Aortic smooth muscle cell (primary cell): ENCODE data around the gene CYB561A3. TPM values are rescaled to one million over a fixed set of nuclear protein-coding genes. Genes with fewer than 3 reads are reported as not detected.

ENCODE experiments used
- total RNA-seq: library from RNA; depleted of rRNA; stranded (reverse); fragments of >200 nt; gene quantifications from 2 replicates; pipeline ENCODE4 v1.2.3, GENCODE V29; 2014

CYB561A3 gene, protein sequence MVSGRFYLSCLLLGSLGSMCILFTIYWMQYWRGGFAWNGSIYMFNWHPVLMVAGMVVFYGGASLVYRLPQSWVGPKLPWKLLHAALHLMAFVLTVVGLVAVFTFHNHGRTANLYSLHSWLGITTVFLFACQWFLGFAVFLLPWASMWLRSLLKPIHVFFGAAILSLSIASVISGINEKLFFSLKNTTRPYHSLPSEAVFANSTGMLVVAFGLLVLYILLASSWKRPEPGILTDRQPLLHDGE
- total RNA-seq, result 35.1 and 45.0 TPM in 2 replicates

DNA sequence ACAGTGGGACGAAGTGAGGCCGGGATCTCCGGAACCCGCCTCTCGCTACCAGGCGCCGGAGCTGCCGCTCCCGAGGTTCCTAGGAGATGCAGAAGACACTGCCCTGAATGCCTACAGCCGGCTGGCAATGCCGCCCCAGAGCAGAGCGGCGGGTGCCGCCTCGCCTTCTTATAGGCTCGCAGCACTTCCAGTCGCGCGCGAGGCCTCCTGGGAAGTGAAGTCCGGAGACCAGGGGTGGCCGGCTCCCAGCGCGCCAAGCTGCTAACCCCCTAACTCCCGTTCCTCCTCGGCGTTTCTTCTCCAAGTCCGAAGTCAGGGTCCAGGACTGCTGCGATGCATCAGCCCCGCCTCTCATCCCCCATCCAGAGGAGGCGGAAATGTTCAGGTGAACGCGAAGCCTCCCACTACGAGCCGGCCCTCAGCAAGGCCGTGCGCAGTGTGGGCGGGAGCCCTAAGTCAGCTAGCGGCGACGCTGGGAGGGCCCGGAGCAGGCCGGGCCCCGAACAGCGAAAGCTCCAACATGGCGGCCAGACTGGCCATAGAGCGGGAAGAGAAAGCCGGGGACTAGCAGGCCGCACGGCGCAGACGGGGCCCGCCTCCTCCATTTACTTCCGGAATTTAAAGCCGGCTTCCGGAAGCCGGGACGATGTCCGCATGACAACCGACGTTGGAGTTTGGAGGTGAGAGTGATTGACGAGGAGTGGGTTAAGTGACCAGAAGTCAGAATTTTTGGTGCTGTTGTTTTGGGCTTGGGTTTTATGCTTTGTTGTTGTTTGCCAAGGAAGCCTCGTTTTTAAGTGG is at the start of gene CYB561A3, which contains the start of gene TMEM138:
CYB561A3 (minus strand) TSS at position 142 of the 801 bp plus-strand sequence. CDS start 5,169 bp downstream, outside the sequence.
TMEM138 (plus strand) TSS at position 634 of the 801 bp plus-strand sequence. CDS start 2,017 bp downstream, outside the sequence.

DNA sequence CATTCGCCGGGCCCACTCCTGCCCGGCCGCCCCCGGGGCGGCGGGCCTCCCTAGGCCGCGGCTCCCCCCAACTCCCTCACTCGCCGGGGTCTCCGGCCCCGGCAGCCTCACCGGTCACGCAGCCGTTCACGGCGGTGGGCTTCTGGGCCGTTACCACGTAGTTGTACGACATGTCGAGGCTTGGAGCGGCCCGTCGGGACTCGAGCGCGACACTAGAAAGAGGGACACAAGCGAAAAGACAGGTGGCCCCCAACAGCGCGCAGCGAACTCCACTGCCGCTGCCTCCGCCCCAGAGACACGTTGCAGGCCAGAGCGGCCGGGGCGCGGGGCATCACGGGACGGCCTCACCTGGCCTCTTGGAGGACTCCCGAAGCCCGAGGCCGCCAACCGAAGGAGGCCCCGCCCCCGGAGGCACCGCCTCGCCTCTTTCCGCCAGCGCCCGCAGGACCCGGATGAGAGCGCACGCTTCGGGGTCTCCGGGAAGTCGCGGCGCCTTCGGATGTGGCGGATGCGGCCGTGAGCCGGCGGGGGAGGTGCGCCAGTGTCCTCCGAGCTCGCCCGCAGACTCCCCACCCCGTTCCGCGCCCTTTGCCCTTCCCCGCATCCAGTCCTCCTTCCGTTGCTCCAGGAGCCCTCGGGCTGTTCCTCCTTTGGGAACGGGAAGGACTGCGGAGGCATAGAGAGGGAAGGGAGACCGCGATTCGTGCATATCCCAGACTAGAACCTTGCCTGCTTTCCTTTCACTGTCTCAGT is 28.7 kb downstream of the CYB561A3 start, which contains the start of the genes DDB1 and TKFC:
DDB1 (minus strand) TSS at position 309 of the 753 bp plus-strand sequence; CDS start at position 172, 137 bp downstream.
TKFC (plus strand) TSS at position 432 of the 753 bp plus-strand sequence. CDS start 1,501 bp downstream, outside the sequence.

Other genes with a start within 250 kb of the CYB561A3 start
- 8.1 and 8.8 TPM in 2 replicates for gene VPS37C, start 200.5 kb downstream of the CYB561A3 start, total RNA-seq
- gene PGA3, start 158.4 kb downstream of the CYB561A3 start, total RNA-seq, result 0.25 and 0.79 TPM in 2 replicates
- 0.06 TPM in 1 of 2 replicates, not detected in the other for gene PGA4, start 139.5 kb downstream of the CYB561A3 start, total RNA-seq
- gene PGA5, start 120.7 kb downstream of the CYB561A3 start, total RNA-seq, result 0.13 TPM in 1 of 2 replicates, not detected in the other
- 0.92 and 2.0 TPM in 2 replicates for gene VWCE, start 66.6 kb downstream of the CYB561A3 start, total RNA-seq
- 315 and 361 TPM in 2 replicates for gene DDB1, start 28.8 kb downstream of the CYB561A3 start, total RNA-seq
- gene TKFC, start 28.7 kb downstream of the CYB561A3 start, total RNA-seq, result 14.5 and 20.1 TPM in 2 replicates
- gene TMEM138, start 492 bp upstream of the CYB561A3 start, total RNA-seq, result 16.1 and 17.7 TPM in 2 replicates
- 6.5 and 7.7 TPM in 2 replicates for gene TMEM216, start 30.7 kb upstream of the CYB561A3 start, total RNA-seq
- gene CPSF7, start 68.1 kb upstream of the CYB561A3 start, total RNA-seq, result 12.6 and 15.0 TPM in 2 replicates
- 40.7 and 42.9 TPM in 2 replicates for gene SDHAF2, start 68.2 kb upstream of the CYB561A3 start, total RNA-seq
- under 0.01 TPM in 1 of 2 replicates, not detected in the other for gene LRRC10B, start 146.9 kb upstream of the CYB561A3 start, total RNA-seq
- gene SYT7, start 219.2 kb upstream of the CYB561A3 start, total RNA-seq, result 8.9 and 21.5 TPM in 2 replicates